Kasumi-1 (cell line): ENCODE data around the gene CD226.
"Not testable (repeated sequence)": the region's sequence is repeated elsewhere in the genome, so short reads cannot be mapped to it uniquely, and the experiment has no call there.

ENCODE experiments used
- DNase-seq, 2 experiments: peaks; one replicate each; lab custom pipeline; 2025; lab: John Stamatoyannopoulos, UW

CD226 gene

GRCh38 chr18:69908838-69909237, 38.8 kb downstream of the CD226 start:
- no peak for DNase-seq

GRCh38 chr18:69906765-69907164, 40.9 kb downstream of the CD226 start:
- no peak for DNase-seq

DNA sequence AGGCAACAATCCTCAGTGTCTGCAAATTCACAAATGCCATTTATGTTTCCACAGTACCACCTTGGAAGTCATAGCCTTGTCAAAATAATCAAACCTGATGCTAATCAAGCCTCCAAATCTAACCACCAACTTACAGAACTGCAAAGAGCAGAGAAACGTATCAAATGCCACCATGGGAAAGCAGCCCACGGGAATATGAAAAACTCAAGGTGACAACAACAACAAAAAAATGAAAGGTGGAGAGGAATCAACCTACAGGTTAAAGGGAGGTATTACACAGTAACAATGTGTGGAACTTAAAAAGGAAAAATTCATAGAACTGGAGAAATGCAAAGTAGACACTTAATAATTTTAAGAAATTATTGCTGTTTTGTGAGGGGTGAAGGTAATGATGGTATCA, 46.7 kb downstream of the CD226 start:
- DNase-seq, result no peak

- DNase-seq, result not testable (repeated sequence)
Observed at GRCh38 chr18:69899154-69899923, 48.3 kb downstream of the CD226 start.

DNA sequence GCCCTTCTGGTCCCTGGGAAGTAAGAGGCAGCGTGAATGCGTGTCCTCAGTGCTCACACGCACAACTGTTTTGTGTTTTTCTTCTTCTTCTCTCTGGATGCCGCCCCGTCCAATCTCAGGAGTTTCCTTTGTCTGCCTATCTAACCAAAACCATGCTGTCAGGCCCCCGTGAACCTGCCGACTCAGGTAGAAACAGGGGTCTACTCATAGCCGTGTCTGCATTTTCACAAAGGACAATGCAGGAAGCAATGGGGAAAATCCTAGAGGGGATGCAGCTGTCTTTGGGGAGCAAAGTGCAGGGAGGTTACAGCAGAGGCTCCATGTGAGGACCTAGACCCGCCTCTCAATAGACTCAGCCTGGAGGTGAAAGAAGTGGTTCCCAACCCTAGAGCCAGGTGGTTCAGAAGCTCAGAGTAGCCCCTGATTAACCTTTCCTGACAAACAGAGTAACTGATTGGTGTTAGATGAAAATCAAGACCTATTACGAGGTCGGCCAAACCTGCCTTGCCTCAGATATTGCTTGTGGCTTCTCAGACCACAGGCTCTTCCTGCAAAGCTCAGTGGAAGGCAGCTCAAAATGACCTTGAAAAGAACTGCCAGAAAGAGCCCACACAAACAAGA, 49.3 kb downstream of the CD226 start:
- DNase-seq, result peak in 1 of 2 experiments; percentile 24

GRCh38 chr18:69897397-69898108, 50.1 kb downstream of the CD226 start:
- DNase-seq, result peak; percentile 23 to 46

DNA sequence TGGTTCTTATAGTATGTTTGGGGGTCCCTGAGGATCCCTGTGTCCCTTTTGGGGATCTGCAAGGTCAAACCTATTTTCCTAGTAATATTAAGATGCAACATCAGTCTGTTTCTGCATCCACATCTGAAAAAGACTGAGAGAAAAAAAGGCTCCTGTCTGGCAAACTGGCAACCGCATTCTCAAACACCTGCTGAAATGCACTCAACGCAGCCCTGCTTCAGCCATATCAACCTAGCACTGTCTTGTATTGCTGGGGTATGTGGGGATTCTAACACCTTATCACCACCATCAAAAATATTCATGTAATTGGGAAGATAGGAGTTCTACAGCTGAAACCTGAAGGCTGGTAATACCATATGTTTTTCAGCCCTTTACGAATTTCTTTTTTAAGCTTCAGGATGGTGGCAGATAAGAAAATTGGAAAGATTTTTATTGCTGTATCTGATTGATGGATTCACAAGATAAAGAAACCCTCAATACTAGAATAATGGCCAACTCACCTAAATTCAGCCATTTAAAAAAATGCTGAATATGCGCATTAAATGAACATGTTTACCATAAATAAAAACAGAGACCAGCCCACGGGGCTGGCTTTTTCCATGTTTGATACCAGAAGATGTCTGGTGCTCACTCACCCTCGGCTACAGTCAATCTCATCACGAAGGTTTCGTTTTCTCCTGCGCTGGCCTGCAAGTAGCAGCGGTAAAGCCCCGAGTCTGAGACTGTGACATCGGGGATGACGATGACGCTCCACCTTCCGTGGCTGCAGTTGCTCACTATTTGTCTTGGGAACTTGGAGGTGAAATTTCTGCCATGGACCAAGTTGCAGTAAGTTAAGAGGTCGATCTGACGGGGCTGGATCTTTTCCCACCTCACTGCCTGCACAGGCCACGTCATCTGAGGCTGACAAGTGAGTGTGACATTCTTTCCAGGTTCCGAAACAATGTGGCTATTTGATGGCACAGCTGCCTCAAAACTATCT, 52.3 kb downstream of the CD226 start:
- DNase-seq, result no peak

DNA sequence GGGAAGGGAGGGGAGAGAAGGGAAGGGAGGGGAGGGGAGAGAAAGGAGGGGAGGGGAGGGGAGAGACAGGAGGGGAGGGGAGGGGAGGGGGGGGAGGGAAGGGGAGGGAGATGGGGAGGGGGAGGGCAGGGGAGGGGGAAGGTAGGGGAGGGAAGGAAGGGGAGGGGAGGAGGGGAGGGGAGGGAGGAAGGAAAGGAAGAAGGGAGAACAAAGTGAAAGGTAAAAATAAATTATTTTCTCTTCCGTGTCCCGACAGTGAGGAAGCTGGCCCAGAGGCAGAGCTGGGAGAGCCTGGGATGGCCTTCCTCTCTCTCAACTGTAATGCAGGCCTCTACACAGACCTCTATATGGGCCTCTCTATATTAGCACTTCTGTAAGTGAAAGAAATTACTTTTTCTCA, 53.2 kb downstream of the CD226 start:
- DNase-seq, result no peak

DNA sequence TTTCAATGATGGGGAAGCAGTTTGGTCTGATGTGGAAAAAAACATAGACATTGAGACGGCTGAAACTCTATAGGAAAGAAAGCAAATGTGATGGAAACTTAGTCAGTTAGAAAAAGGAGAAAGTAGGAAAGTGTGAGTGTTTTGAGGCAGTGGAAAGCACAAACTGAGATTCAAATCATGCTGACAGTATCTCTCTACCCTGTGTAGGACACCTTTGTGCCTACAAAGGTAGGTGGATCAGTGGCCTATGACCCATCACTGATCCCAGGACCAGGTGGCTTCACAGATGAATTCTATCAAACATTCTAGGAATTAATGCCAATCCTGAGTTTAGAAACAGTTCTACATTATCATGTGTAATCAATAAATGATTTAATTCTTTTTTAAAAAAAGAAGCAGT, 57.1 kb downstream of the CD226 start:
- no peak for DNase-seq

DNA sequence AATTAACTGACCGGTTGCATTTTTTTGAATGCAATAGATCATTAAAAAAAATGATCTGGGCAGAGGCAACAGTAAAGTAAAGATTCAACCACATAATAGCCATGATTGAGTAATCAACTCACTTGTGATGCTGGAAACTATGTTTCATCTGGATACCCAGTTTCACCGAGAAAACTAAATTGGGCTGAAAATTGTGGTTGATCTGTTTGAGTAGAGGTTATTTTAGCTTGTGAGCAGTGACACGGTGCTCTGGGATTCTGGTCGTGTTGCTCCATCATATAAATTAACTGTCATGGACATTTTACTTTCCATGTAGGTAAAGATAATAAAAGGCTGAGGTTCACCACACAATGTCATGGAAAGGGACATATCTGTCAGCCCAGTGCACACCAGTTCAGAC, 58.7 kb downstream of the CD226 start:
- no peak for DNase-seq

DNA sequence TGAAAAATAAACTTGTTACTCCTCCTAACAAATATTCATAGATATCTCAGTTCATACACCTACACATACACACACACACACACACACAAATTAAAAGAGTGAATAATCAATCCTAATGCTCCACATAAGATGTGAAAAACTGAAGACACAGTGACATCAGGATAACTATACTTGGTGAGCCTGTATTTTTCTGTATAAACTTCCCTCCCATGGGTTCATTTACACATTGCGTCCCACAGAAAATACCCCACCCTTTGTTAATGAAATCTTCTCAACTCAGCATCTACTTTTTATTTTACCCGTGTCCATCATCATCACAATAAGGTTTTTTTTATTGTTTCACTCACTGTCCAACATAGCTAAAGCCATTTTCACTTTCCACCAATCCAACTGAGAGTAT, 60.4 kb downstream of the CD226 start:
- no peak for DNase-seq

- no peak for DNase-seq
Observed at GRCh38 chr18:69885841-69886531, 61.7 kb downstream of the CD226 start.

DNA sequence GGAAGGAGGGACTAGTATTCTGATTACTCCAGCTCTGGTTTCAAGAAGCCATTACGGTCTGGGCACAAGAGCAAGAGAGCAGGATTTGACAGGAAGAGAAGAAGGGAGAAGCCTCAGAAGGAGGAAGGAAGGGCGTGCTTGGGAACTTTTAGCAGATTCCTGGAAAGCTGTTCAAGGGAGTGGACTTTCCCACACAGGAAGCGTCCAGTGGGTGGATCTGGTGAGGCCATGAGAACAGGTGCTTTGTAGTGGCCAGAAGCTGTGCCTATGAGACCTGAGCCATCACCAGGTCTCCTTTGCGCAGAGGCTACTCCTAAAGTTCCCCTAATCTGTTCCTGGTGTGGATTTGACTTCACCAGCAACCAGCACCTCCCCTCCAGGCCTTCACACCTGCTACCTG, 62.3 kb downstream of the CD226 start:
- DNase-seq, result no peak

DNA sequence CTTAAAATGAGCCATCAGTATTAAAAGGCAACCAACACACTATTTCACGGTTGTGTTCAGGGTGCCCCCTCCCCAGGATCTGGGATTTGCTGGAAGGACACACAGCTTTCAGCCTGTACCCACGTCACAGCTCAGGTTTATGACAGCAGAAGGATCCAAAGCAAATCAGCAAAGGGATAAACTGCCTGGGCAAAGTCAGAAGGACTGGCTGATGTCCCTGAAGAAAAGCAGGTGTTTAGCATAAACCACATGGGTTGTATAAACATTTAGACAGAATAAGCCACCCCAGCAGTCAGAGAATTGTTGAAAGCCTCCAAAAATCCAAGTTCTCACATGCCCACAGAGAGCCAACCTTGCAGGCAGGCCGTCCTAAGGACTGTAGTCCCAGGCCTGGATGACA, 63.9 kb downstream of the CD226 start:
- no peak for DNase-seq

DNA sequence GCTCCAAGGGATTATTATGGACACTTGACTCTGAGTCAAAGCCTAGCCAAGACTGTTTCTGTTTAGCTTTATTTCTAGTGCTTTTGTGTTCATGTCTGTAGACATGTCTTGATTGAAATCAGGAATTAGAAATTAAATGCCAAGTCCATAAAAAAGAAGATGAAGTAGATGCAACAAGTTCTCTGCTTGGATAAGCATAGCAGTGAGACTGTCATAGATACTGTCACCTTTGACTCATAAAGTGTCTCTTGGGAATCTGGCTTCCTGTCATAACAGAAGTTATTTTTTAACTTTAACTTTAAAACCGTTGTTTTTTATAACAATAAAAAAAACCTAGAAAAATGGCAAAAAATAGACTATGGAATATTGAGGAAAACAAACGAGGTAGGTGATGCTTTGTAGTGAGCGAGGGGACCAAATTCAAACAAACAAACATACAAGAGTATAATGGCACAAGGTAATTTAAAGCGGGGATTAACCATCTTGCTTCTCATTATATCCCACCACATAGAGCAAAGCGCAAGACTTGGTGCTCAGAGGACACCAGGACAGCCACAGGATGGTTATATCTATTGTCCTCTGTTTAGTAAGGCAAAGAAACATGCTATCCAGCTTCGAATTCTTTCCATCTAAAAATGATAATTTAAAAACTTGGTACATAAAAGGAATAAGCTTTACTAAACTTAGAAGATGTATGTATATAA, 64.6 kb downstream of the CD226 start:
- DNase-seq, result no peak

DNA sequence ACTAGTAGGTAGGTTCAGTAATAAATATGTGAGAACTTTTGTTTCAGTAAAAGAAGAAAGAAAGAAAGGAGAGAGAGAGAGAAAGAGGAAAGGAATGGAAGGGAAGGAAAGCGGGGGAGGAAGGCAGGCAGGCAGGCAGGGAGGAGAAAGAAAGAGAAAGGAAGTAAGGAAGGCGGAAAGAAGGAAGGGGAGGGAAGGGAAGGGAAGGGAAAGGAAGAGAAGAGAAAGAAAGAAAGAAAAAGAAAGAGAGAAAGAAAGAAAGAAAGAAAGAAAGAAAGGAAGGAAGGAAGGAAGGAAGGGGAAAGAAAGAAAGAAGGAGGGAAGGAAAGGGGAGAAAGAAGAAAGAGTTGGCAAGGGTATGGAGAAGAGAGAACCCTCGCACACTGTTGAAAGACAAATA, 67.6 kb downstream of the CD226 start:
- no peak for DNase-seq

- DNase-seq, result not testable (repeated sequence)
Observed at GRCh38 chr18:69879051-69879450, 68.6 kb downstream of the CD226 start.

DNA sequence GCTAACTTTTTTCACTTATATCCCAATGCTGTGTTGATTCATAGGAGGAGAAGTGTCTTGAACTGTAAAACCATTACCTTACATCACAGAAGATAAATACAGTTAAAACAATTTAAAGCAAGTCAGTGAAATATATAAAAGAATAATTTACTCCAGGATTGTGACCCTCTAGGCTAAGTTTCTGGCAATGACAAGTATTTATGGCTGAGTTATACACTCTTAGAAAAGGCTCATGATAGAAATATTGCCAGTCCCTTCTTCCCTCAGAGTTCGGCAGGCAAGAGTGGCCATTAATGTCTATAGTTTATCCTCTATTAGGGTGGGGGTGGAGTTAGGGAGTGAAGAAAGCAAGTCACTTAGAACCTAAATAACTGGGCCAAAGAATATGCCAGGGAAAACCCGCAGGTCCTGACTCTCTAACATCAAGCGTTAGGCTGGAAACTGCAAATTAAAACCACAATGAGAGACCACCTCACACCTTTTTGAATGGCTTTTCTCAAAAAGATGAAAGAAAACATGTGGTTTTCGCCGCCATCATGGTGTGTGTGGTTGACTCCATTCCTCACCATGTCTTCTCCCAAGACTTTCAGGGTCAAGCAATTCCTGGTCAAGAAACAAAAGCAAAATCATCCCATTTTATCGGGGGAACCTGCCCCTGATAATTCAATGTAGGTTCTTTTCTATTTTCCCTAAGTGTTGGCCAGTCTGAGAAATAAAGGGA, 69.3 kb downstream of the CD226 start:
- no peak for DNase-seq

GRCh38 chr18:69876490-69876889, 71.2 kb downstream of the CD226 start:
- no peak for DNase-seq

DNA sequence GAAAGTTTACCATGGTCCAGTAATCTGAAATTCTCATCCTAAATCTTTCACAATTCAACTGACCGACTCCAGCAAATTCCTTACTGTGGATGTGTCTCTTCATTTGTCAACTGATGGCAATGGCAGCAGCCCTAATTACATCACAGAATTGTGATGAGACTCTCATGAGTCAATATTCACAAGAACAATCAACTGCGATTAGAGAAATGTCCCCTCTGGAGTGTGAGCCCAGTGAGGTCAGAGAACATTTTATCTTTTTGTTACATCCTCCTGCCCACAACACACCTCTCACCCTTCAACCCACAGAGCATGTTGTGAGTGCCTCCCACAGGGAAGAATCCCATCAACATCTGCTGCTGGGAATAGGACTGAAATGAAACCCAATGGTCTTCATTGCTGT, 73.6 kb downstream of the CD226 start:
- DNase-seq, result no peak
